ENCODE measurements around the gene GPR139.

The GPR139 gene

GRCh38 chr16:20051611-20052010, 22.1 kb downstream of the GPR139 start:
- DNase-seq: no peak

GRCh38 chr16:20051147-20051546, 22.5 kb downstream of the GPR139 start:
- no peak for DNase-seq

- no peak for DNase-seq
Measured at GRCh38 chr16:20049831-20050230, 23.9 kb downstream of the GPR139 start.

- no peak for DNase-seq
Measured at GRCh38 chr16:20045886-20046285, 27.8 kb downstream of the GPR139 start.

DNA sequence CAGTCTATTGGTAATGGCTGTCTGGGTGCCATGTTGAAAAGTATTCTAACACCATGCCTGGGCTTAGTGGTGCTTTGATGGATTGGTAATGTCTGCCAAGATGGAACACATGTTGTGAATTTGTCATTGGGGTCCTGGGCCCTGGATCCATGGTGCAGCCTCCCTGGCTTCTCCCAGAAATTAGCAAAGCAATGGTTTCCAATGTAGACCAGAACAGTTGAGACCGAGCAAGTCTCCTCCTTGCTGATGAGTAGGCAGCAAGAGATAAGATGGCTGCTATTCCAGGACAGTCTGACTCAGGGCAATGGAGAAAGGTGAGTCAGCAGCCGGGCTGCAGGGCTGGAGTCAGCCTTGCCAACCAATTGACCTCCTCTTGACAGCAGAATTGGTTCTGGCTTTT, 30.8 kb downstream of the GPR139 start:
- no peak for DNase-seq

GRCh38 chr16:20041924-20042596, 31.6 kb downstream of the GPR139 start:
- DNase-seq: no peak

DNA sequence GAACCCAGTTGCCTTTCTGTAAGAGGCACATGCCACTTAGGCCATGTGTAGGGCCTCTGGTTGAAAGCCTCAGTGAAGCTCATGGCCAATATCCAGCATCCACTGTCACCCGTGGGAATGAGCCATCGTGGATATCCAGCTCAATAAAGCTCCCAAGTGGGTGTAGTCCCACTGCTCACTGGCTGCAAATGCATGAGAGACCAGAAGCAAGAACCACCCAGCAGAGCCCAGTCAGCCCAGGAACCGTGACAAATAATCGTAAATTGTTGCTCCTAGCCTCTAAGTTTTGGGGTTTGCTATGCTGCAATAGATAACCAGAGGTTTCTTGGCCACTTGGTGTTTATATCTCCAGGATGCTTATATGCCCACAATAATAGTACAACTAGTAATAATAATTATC, 33.7 kb downstream of the GPR139 start:
- no peak for DNase-seq

DNA sequence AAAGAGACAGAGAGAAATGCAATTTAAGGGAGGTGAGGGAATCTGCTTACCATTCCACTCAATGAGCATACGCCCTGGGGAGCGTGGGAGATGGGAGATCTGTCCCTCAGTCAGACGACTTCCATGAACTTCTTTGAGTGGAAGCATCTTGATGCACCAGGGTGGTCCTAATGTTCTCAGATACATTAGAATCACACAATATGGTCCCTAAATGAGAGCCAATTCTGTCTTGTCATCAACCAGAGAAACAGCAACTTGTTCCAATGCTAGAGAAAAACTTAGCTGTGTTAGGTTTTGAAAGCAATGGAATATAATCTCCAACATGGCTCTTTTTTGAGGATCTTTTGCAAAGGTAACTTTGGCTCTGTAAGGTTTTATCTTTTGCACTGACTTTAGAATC, 44.1 kb downstream of the GPR139 start:
- DNase-seq: no peak

GRCh38 chr16:20026361-20027072, 47.2 kb downstream of the GPR139 start:
- DNase-seq: no peak

GRCh38 chr16:20023190-20023589, 50.5 kb downstream of the GPR139 start:
- DNase-seq: no peak

DNA sequence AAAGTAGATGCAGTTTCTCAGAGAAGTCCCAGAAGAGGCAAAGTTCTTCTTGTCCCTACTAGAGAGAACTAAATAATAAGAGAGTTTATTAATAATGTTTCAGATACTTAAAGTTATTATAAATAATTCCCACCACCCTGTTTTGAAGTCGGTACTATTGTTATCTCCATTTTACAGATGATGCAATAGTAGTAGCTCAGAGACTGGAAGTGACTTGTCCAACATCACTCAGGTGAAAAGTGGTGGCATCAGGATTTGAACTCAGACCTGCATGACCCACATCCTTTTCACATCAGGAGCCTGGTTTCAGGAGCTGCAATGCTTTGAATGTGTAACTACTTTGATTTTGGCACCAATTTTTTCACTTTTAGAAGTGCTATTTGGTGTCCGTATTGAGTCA, 52.7 kb downstream of the GPR139 start:
- DNase-seq: no peak

- no peak for DNase-seq
Measured at GRCh38 chr16:20020083-20020482, 53.6 kb downstream of the GPR139 start.

GRCh38 chr16:20016234-20016633, 57.5 kb downstream of the GPR139 start:
- DNase-seq: no peak

GRCh38 chr16:20004931-20005330, 68.8 kb downstream of the GPR139 start:
- DNase-seq: no peak

- DNase-seq: no peak
Measured at GRCh38 chr16:20002936-20003335, 70.8 kb downstream of the GPR139 start.

DNA sequence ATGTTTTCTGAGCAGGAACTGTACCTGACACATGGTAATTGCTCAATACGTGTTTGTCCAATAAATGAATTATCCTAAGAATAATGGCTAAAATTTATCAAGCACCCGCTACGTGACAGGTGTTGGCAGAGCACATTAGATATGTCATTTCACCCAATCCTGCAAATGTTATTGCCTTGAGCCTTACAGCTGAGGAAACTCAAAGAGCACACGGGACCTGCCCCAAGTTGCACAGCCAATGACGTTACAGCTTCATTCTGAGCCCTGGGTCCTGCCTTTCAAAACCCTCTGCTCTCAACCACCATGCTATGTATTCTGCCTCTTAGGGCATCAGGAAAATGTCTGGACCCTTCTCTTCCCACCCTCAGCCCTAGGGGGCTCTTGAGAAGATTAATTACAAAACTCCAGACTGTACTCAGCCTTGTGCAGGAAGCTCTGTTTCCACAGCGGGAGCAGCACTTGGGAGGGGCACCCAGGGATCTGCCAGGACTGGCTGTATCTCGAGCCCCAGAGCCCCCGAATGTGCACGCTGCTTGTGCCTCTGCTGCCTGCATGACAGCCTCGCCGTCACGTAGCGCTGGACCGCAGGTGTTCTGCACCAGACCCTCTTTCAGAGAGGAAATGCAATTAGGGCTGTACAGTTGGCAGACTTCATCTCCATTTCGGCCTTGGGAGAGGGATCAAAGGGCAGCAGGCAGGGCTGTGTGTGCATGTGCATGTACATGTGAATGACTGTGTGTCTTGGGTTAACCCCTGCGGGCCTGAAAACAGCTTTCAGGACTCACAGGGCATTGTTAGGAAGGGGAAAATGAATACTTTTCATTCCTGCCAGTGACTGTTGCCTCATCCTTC, 71.6 kb downstream of the GPR139 start:
- no peak for DNase-seq

DNA sequence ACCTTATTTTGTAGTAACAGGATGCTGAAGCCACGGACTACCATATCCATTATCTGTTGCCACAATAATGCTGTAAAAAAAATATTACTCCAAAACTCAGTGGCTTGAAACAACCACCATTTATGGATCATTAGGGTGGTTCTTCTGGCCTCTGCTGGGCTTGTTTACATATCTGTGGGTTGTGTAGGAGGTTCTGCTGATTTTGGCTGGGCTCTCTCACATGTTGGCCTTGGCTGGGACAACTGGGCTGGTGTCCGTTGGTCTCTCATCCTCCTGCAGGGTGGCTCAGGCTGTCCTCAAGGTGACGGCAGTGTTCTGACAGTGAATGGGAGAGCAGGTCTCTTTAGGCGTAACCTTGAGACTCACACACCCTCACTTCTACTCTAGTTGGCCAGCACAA, 76.0 kb downstream of the GPR139 start:
- no peak for DNase-seq

DNA sequence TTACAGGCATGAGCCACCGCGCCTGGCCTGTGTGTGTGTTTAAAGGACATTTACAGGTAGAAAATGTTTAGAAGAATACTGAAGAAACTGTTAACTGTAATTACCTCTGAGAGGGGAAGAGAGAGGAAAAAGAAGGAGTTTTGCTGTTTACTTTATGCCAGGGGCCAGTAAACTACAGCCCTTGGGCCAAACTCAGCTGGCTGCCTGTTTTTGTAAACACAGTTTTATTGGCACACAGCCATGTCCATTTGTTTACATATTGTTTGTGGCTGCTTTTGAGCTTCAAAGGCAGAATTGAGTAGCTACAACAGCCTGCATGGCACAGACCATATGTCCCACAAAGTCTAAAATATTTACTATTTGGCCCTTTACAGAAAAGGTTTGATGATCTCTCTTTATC, 76.4 kb downstream of the GPR139 start:
- no peak for DNase-seq

DNA sequence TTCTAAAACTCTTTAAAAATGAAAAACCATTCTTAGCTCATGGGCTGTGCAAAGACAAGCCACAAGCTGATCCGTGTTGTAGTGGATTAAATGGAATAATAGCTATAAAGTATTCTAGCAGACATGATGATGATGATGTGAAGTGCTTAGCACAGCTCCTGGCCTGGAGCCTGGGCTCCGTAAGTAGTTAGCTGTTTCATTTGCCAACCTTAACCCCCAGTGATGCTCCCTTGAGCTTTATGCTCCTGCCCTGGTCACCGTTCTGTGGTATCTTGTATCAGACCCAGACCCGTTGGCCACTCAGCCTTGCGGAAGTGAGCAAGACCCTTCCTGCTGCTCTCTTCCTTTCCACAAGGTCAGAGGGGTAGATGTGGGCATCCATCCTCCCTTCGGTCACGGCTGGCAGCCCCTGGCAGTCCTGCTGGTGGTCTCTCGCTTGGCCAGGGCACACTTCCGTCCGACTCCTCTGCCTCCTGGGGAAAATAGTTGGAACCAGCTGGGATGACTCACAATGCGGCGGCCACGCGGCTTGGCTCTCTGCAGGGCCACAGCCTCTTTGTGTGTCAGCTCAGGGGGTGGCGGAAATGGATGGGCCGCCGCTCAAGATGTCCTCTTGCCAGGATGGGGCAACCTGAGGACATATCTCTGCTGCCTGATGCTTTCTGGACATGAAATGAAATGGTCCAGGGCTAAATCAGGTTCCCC, 79.1 kb downstream of the GPR139 start:
- no peak for DNase-seq

DNA sequence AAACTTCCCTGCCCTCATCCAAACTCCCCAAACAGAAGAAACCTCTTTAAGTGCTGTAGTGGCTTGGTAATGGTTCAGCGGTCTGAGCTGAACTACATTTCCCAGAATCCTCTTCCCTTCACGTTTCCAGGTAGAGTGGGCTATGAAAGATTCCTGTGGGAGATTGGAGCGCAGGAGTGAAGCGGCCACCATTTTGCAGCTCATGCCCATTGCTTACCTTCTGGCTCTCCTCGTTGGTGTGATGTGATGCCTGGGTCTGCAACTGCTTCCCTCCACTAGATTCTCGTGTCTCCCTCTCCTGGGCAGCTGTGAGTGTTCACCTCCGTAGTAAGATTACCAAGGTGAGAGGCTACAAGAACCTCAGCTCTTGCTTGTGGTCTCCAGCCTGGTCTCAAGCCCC, 82.1 kb downstream of the GPR139 start:
- DNase-seq: no peak

- DNase-seq: no peak
Measured at GRCh38 chr16:19984135-19984534, 89.6 kb downstream of the GPR139 start.
